PFSK-1 (cell line): ENCODE results near the gene IKZF3.

ENCODE experiments used
- FOXP2 ChIP-seq: optimal IDR thresholded peaks from 2 replicates; pipeline ENCODE3; 2011; ENCODE audit warnings: borderline replicate concordance, control low read depth, inconsistent platforms; ENCODE audit not compliant: insufficient read depth; ENCODE audit errors: extremely low read length, extremely low read depth
- POLR2AphosphoS5 ChIP-seq: IDR thresholded peaks from 2 replicates; pipeline ENCODE4 v1.6.1; 2012; ENCODE audit warnings: low read depth, mild to moderate bottlenecking, control low read depth, low read length, moderate library complexity
- SIN3A ChIP-seq: IDR thresholded peaks from 2 replicates; pipeline ENCODE4 v1.6.1; 2012; ENCODE audit warnings: mild to moderate bottlenecking, low read length, moderate library complexity, borderline replicate concordance; ENCODE audit not compliant: insufficient read depth
- TAF1 ChIP-seq: IDR thresholded peaks from 2 replicates; pipeline ENCODE4 v1.6.1; 2012; ENCODE audit warnings: low read length, control low read depth, borderline replicate concordance; ENCODE audit not compliant: insufficient read depth
- TF ChIP-seq, protein P1 (sequence below), 2 experiments: IDR thresholded peaks; 2 replicates each; pipeline versions ENCODE4 v1.6.1 to v1.8.0; 2011 to 2012; ENCODE audit warnings: low read depth in 2 of 2, low read length in 2 of 2, control low read depth in 1 of 2, inconsistent platforms in 1 of 2, mild to moderate bottlenecking in 1 of 2, moderate library complexity in 1 of 2; ENCODE audit not compliant: insufficient read depth in 1 of 2

IKZF3 gene

DNA sequence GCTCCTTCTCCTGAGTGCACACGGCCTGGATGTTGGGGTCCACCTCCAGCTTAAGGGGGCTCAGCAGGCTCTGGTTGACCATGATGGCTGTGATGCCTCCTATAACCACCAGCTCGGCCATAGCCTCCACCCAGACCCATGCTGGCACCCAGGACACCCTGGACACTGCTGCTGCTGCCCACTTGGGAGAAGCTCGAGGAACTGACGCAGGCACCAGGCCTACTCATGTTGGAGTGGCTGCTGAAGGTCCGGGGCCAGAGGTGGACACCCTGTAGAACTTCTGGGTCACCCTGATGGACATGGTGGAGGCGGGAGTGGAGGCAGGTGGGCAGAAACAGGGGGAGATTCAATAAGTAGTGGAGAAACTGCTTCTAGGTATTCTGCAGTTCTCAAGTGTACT is 28.0 kb downstream of the IKZF3 start:
- TF ChIP-seq SIN3A (no peak), TAF1 (no peak), FOXP2 (no peak), POLR2AphosphoS5 (no peak)
- TF ChIP-seq, protein P1, sequence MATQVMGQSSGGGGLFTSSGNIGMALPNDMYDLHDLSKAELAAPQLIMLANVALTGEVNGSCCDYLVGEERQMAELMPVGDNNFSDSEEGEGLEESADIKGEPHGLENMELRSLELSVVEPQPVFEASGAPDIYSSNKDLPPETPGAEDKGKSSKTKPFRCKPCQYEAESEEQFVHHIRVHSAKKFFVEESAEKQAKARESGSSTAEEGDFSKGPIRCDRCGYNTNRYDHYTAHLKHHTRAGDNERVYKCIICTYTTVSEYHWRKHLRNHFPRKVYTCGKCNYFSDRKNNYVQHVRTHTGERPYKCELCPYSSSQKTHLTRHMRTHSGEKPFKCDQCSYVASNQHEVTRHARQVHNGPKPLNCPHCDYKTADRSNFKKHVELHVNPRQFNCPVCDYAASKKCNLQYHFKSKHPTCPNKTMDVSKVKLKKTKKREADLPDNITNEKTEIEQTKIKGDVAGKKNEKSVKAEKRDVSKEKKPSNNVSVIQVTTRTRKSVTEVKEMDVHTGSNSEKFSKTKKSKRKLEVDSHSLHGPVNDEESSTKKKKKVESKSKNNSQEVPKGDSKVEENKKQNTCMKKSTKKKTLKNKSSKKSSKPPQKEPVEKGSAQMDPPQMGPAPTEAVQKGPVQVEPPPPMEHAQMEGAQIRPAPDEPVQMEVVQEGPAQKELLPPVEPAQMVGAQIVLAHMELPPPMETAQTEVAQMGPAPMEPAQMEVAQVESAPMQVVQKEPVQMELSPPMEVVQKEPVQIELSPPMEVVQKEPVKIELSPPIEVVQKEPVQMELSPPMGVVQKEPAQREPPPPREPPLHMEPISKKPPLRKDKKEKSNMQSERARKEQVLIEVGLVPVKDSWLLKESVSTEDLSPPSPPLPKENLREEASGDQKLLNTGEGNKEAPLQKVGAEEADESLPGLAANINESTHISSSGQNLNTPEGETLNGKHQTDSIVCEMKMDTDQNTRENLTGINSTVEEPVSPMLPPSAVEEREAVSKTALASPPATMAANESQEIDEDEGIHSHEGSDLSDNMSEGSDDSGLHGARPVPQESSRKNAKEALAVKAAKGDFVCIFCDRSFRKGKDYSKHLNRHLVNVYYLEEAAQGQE (IDR thresholded peaks at IDR 0.05; ENCODE audit: insufficient read depth in 1 of 2, low read depth in 2 of 2, low read length in 2 of 2), result no peak

DNA sequence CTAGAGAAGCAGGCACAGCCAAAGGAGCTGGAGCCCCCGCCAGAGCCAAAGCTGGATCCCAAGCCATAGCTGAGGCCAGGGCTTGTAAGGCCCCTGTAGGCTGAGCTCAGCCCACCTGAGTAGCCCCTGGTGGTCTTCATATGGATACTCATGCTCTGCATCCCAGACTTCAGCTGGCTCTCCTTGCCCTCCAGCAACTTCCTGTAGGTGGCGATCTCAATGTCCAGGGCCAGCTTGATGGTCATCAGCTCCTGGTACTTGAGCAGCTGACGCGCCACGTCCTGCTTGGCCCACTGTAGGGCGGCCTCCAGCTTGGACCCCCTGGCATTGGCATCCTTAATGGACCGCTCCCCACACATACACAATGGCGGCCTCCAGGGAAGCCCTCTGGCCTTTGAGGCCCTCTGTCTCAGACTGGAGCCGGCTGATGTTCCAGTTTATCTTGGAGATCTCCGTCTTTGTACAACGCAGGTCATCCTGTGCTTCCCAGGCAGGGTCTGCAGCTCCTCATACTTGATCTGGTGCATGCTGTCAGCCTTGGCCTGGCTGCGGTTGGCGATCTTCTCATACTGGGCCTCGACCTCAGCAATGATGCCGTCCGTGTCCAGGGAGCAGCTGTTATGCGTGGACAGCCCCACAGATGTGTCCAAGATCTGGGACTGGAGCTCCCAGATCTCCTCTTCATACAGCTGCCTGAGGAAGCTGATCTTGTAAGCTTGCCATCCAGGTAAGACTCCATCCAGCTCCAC is 28.9 kb downstream of the IKZF3 start:
- no peak for TF ChIP-seq SIN3A
- no peak for TF ChIP-seq FOXP2
- TF ChIP-seq TAF1, result no peak
- no peak for TF ChIP-seq POLR2AphosphoS5
- TF ChIP-seq, protein P1 (IDR thresholded peaks at IDR 0.05; ENCODE audit: insufficient read depth in 1 of 2, low read depth in 2 of 2, low read length in 2 of 2), result no peak

DNA sequence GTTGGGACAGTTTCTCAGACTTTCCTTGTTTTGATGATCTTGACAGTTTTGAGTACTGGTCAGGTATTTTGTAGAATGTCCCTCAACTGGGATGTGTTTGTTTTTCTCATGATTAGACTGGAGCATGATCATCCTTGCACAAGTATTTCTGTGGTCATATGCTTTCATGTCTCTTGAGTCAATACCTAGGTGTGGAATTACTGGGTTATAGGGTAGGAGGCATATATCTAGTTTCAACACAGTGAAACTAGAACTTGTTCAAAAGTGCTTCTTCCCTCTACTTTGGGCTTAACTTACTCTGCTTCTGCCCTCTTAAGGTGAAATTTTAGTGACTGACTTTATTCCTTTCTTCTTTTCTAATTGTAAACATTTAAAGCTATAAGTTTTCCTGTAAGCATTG is 30.1 kb downstream of the IKZF3 start:
- TF ChIP-seq, protein P1 (IDR thresholded peaks at IDR 0.05; ENCODE audit: insufficient read depth in 1 of 2, low read depth in 2 of 2, low read length in 2 of 2), result no peak
- TF ChIP-seq POLR2AphosphoS5, result no peak
- no peak for TF ChIP-seq TAF1
- TF ChIP-seq SIN3A, result no peak
- no peak for TF ChIP-seq FOXP2

DNA sequence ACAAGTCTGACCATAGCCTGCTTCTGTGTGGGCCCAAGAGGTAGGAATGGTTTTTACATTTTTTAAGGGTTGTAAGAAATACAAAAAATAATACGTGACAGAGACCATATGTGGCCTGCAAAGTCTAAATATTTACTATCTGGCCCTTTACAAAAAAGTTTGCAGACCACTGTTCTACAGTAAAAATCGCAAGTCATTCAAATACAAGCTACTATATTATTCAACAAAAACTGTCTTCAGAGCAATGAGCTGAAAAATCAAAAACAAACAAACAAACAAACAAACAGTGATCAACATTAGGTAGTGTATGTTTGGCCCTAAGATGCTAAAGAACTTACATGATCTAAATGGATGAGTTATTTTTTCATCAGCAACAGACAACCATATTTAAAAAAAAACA is 32.5 kb downstream of the IKZF3 start:
- TF ChIP-seq FOXP2 (no peak), POLR2AphosphoS5 (no peak), TAF1 (no peak), SIN3A (no peak)
- TF ChIP-seq, protein P1 (IDR thresholded peaks at IDR 0.05; ENCODE audit: insufficient read depth in 1 of 2, low read depth in 2 of 2, low read length in 2 of 2), result no peak

DNA sequence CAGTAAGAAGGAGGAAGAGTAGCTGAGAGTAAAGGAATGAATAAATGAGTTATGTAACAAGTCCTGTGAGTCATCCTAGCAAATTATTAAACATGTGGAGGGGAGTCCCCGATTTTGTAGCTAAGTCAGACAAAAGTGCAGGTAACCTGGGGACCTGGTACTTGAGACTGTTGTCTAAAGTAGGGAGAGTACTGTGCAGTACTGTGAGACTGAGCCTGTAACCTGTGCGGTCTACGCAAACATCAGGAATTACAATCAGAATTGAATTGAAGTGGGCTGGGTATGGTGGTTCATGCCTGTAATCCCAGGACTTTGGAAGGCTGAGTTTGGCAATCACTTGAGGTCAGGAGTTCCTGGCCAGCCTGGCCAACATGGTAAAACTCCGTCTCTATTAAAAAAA is 35.7 kb downstream of the IKZF3 start:
- no peak for TF ChIP-seq SIN3A
- TF ChIP-seq FOXP2, result no peak
- no peak for TF ChIP-seq POLR2AphosphoS5
- no peak for TF ChIP-seq TAF1
- TF ChIP-seq, protein P1 (IDR thresholded peaks at IDR 0.05; ENCODE audit: insufficient read depth in 1 of 2, low read depth in 2 of 2, low read length in 2 of 2), result no peak
